Ishikawa (cell line): Measurements from ENCODE around the gene CAVIN2.

ENCODE experiments used
- CEBPB ChIP-seq: IDR thresholded peaks from 2 replicates; pipeline ENCODE4 v1.6.1; 2012
- CREB1 ChIP-seq: IDR thresholded peaks from 2 replicates; pipeline ENCODE4 v1.6.1; 2012; ENCODE audit warnings: low read depth
- EGR1 ChIP-seq: IDR thresholded peaks from 2 replicates; pipeline ENCODE4 v1.6.1; 2012
- EP300 ChIP-seq: IDR thresholded peaks from 2 replicates; pipeline ENCODE4 v1.6.1; 2012; ENCODE audit warnings: borderline replicate concordance
- FOXM1 ChIP-seq: IDR thresholded peaks from 2 replicates; pipeline ENCODE4 v1.6.1; 2012; ENCODE audit warnings: low read depth, borderline replicate concordance
- NFIC ChIP-seq: IDR thresholded peaks from 2 replicates; pipeline ENCODE4 v1.6.1; 2012
- RAD21 ChIP-seq: IDR thresholded peaks from 2 replicates; pipeline ENCODE4 v1.6.1; 2012; ENCODE audit warnings: low read depth
- TAF1 ChIP-seq: IDR thresholded peaks from 2 replicates; pipeline ENCODE4 v1.6.1; 2012; ENCODE audit warnings: low read depth, mild to moderate bottlenecking
- TCF12 ChIP-seq: IDR thresholded peaks from 2 replicates; pipeline ENCODE4 v1.6.1; 2012; ENCODE audit warnings: low read depth
- TEAD4 ChIP-seq: IDR thresholded peaks from 2 replicates; pipeline ENCODE4 v1.6.1; 2012
- YY1 ChIP-seq: IDR thresholded peaks from 2 replicates; pipeline ENCODE4 v1.6.1; 2012; ENCODE audit warnings: low read depth
- ZBTB7A ChIP-seq: IDR thresholded peaks from 2 replicates; pipeline ENCODE4 v1.6.1; 2012; ENCODE audit warnings: low read depth
- TF ChIP-seq, protein P1 (sequence below): IDR thresholded peaks from 2 replicates; pipeline ENCODE4 v1.6.1; 2012; ENCODE audit warnings: low read depth, mild to moderate bottlenecking
- TF ChIP-seq, protein P2 (sequence below): IDR thresholded peaks from 2 replicates; pipeline ENCODE4 v1.6.1; 2012
- TF ChIP-seq, protein P3 (sequence below): IDR thresholded peaks from 2 replicates; pipeline ENCODE4 v1.6.1; 2012

Gene CAVIN2

DNA sequence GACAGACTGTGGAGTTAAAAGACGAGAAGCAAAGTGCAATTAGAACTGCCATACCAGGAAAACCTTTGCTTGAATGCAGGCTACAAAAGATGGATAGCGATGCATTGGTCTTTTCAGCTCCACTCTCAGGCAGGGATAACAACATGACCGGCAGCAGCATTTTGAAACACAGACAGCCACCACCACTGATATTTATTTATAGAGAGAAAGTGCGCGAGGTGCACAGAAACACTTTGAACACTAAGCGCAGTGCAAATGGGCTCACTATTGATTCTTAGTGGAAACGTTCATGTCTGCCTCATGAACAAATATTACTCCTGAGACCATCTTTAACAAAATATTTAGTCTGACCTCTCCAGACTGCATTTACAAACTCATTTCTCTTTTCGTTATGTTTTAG is 32.9 kb downstream of the CAVIN2 start:
- TF ChIP-seq TCF12 (no peak), EGR1 (no peak), TAF1 (no peak), EP300 (no peak), ZBTB7A (no peak), YY1 (no peak), CREB1 (no peak), FOXM1 (no peak), RAD21 (no peak), CEBPB (no peak), NFIC (no peak), TEAD4 (no peak)
- TF ChIP-seq, protein P1, sequence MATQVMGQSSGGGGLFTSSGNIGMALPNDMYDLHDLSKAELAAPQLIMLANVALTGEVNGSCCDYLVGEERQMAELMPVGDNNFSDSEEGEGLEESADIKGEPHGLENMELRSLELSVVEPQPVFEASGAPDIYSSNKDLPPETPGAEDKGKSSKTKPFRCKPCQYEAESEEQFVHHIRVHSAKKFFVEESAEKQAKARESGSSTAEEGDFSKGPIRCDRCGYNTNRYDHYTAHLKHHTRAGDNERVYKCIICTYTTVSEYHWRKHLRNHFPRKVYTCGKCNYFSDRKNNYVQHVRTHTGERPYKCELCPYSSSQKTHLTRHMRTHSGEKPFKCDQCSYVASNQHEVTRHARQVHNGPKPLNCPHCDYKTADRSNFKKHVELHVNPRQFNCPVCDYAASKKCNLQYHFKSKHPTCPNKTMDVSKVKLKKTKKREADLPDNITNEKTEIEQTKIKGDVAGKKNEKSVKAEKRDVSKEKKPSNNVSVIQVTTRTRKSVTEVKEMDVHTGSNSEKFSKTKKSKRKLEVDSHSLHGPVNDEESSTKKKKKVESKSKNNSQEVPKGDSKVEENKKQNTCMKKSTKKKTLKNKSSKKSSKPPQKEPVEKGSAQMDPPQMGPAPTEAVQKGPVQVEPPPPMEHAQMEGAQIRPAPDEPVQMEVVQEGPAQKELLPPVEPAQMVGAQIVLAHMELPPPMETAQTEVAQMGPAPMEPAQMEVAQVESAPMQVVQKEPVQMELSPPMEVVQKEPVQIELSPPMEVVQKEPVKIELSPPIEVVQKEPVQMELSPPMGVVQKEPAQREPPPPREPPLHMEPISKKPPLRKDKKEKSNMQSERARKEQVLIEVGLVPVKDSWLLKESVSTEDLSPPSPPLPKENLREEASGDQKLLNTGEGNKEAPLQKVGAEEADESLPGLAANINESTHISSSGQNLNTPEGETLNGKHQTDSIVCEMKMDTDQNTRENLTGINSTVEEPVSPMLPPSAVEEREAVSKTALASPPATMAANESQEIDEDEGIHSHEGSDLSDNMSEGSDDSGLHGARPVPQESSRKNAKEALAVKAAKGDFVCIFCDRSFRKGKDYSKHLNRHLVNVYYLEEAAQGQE, result no peak
- TF ChIP-seq, protein P2, sequence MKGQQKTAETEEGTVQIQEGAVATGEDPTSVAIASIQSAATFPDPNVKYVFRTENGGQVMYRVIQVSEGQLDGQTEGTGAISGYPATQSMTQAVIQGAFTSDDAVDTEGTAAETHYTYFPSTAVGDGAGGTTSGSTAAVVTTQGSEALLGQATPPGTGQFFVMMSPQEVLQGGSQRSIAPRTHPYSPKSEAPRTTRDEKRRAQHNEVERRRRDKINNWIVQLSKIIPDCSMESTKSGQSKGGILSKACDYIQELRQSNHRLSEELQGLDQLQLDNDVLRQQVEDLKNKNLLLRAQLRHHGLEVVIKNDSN, result no peak
- TF ChIP-seq, protein P3, sequence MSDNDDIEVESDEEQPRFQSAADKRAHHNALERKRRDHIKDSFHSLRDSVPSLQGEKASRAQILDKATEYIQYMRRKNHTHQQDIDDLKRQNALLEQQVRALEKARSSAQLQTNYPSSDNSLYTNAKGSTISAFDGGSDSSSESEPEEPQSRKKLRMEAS, result no peak

DNA sequence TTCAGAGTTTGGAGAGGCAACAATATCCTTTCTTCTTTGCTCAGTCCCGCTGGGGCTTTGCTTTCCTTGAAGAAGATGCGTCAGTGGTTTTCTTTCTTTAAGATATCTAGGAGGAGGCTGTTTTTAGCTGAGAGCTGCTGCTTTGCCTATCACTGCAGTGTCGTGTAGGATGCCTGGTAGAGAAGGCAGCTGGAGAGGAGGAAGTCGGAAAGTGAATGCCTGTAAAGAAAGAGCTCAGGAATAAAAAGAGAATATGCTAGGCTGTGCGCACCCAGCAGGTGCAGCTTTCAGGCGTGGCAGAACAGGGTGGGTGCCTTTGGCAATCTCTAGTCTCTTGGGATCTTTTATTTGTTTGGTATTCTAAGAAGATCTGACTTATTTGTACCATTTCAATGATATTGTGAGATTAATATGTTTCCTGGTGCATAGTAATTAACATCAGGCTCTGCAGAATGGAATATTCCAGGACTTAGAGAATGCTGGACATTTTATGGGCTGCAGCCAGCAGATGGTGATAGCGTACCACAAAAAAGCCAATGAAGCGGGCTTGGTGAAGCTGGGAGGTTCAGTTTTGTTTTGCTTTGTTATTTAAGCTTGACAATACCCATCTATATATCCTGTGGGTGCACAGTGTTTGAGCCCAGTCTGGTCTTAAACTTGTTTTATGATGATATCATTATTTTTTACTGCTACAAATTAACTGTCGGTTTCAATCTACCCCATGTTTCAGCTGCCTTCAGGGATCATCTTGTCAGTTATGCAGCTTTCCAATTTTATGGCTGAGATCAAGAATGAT is 34.9 kb downstream of the CAVIN2 start:
- TF ChIP-seq TAF1 (no peak), RAD21 (peak; percentile 97)

DNA sequence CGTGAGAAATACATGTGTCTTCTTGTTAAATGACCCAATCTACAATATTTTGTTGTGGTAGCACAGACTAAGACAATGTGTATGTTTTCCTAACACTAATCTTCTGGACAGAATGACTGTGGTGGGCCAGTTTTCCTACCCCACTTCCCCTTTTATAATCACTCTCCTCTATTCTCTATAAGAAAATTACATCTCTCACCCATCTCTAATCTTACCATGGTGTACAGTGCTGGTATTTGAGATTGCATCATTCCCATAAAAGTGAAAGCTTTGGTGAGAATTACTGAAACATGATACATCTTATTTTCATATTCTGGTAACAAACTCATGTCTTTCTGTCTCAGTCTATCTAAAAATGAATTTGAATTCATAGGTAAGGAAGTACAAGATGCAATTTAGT is 40.5 kb downstream of the CAVIN2 start:
- TF ChIP-seq TAF1 (no peak), CEBPB (peak; percentile 57; the same call in 1 of the 2 replicates), RAD21 (no peak), EGR1 (no peak)

DNA sequence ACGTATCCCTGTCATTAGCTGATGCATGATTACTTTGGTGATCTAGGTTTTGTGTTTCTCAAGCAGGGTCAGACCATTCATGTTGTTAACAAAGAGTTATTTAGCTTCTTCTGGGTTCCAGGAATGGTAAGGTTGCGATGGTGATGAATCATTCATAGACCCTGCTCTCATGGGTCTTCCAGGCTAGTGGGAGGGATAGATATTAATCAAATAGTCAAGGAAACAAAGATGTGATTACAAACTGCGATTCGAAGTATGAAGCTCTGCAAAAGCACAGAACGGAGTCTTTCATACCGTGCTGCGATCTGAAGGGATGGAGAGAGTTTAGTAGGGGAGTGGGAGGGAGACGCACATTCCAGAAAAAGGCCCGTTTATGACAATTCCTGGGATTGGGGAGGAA is 42.1 kb downstream of the CAVIN2 start:
- TF ChIP-seq CREB1, result no peak
- TF ChIP-seq, protein P3, result no peak
- TF ChIP-seq RAD21, result no peak
- TF ChIP-seq TAF1, result no peak
- TF ChIP-seq YY1, result no peak
- TF ChIP-seq TCF12, result no peak
- no peak for TF ChIP-seq EP300
- TF ChIP-seq NFIC, result no peak
- no peak for TF ChIP-seq CEBPB
- no peak for TF ChIP-seq FOXM1
- no peak for TF ChIP-seq ZBTB7A
- no peak for TF ChIP-seq EGR1
- no peak for TF ChIP-seq TEAD4
- TF ChIP-seq, protein P2, result no peak
- TF ChIP-seq, protein P1, result no peak

DNA sequence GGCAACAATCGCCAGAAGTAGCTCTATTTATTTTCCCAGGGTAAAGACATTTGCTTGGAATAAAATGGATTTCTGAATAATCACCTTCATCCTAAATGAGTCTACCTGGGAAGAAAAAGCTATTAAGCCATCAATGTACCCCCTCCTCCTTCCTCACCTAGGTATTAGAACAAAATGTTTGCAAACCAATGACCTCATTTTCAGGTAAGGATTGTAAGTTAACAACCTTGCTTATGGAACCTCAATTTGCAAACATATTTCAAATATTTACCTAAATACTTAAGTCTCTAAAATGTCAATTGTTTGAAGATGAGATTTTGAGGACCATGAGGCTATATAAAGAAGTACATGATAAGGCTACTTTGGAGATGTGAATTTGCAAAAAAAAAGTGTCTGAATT is 43.9 kb downstream of the CAVIN2 start:
- TF ChIP-seq CREB1 (no peak), TCF12 (no peak), NFIC (no peak), RAD21 (no peak), EGR1 (no peak), TAF1 (no peak), ZBTB7A (no peak), FOXM1 (no peak), YY1 (no peak), EP300 (no peak)
- TF ChIP-seq, protein P3, result no peak
- TF ChIP-seq, protein P1, result no peak
